Right renal pelvis (tissue), 4 donors: ENCODE data around the gene KISS1R. TPM values are rescaled to one million over a fixed set of nuclear protein-coding genes. Genes with fewer than 3 reads are reported as not detected.

Experiments
- DNase-seq, 4 donors: peaks; one replicate each; pipeline ENCODE4 v3.0.0-alpha.2; 2013; ENCODE audit warnings: low read depth in 4 of 4, low spot score in 3 of 4, missing footprints in 1 of 4
- polyA plus RNA-seq, 4 donors: library from polyadenylated mRNA; unstranded; fragments of 120-200 nt; gene quantifications; one replicate each; pipeline ENCODE4 v1.2.1, GENCODE V29; 2013; ENCODE audit not compliant: insufficient read length in 4 of 4

The KISS1R gene
- polyA plus RNA-seq, 4 donors, result 0.38 to 1.6 (median 0.61) TPM

DNA sequence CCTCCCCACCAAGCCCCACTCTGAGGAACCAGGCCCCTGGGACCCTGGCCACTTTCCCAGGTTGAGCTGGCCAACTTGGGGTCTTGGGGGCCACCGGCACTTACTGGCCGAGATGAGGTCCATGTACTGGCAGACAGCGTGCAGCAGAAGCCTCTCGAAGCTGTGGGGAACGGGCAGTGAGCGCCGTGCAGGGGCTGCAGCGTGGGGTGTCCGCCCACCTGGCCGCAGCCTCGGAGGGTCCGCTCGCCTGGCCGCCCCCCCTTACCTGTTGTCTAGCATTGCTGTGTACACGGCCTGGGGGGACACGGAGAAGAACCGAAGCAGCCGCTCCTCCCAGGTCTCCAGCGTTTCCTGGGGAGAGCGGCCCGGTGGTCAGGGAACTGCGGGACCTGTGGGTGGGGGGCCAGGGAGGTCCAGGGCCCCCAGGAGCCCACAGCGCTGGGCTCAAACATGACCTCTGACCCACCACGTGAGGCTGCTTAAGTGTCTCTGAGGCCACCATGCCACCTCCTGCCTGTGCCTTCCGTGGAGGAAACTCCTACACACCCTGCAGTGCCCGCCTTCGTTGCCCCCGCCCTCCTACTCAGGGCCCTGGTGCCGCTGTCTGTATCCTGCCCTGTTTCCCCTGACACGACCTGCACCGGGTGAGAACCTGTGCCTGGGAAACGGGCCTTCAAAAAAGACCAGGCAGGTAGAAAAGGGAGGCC is 17.6 kb upstream of the KISS1R start:
- DNase-seq, result no peak

DNA sequence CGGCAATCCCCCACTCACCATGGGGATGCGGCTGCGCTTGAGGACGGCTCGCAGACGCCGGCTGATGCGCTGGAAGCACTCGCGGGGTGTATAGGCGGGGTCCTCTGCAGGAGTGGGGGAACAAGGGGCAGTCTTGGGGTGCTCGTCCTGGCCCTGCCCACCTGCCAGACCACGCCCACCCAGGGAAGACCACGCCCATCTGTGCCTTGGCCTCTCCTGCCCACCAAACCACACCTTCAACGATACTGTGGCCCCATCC is 17.2 kb upstream of the KISS1R start:
- no peak for DNase-seq

DNA sequence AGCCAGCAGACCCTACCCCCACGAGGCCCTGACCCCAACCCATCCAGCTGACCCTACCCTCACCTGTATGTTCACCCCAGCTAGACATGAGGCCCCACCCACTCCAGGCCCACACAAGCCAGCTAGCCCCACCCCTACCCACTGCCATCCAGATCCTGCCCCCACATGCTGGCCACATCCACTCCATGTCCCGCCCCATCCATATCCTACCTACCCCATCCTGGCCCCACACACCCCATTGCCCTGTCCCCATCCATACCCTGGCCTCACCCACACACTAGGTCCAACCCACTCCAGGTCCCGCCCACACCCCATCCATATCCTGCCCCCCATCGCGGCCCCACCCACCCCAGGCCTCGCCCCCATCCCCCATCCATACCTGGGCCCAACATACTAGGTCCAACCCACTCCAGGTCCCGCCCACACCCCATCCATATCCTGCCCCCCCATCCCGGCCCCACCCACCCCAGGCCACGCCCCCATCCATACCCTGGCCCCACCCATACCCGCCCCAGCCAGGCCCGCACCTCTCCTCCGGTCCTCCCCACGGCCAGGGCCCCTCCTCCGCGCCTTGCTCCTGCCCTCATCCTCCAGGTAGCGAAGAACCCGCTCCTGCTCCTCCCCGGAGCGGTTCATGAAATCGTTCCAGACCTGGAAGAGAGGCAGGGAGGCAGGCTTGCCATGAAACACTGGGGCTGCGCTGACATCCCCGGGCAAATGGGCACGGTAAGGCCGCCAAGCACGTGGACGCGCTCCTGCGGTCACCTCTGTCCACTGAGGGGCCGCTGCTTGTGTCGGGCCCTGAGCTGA is 16.6 kb upstream of the KISS1R start:
- no peak for DNase-seq

DNA sequence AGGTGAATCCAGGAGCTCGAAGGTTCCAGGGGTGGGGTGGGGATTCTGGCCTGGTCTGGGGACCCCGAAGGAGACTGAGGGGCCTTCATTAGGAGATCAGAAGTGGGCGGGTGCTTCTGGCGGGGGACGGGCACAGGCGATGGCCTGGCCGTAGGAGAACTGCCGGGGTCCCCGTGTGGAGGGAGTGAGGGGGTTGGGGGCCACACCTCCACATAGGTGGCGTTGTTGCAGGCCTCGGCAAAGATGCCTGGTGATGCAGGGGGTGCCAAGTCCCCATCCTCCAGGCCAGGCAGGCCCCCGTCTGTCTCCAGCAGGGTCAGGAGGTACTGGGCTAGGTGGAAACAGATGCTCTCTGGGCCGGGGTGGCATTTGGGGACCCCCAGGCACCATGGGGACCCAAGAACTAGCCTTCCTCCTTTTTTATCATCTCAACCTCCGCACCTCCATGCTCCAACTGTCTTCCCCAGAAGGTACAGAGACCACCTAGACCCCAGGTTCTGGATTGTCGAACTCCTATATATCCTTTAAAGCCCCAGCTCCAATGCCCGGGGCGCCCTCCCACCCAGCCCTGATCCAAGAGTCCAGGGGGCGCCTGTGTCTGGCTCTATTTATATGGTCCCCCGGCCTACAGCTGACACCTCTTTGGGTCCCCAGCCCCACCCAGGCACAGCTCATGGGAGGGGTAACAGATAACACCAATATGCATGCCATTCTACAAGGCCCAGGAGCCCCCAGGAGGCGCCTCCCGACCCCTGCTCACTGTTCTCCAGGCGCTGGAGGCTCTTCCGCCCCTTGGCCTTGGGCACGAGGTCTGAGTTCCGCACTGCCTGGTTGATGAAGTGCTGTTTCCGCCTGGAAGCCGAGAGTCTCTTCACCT is 15.7 kb upstream of the KISS1R start:
- DNase-seq, result no peak

DNA sequence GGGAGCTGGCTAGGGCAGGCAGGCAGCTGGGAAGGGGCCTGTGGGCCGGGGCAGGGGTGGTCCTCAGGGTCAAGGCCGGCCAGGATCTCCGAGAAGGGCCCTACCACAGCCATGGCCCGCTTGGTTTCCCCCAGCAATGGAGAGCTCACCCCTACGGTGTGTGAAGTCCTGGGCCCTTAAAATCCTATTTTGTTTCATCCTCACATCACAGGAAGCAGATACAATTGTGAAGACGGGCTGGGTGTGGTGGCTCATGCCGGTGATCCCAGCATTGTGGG is 15.1 kb upstream of the KISS1R start:
- no peak for DNase-seq

DNA sequence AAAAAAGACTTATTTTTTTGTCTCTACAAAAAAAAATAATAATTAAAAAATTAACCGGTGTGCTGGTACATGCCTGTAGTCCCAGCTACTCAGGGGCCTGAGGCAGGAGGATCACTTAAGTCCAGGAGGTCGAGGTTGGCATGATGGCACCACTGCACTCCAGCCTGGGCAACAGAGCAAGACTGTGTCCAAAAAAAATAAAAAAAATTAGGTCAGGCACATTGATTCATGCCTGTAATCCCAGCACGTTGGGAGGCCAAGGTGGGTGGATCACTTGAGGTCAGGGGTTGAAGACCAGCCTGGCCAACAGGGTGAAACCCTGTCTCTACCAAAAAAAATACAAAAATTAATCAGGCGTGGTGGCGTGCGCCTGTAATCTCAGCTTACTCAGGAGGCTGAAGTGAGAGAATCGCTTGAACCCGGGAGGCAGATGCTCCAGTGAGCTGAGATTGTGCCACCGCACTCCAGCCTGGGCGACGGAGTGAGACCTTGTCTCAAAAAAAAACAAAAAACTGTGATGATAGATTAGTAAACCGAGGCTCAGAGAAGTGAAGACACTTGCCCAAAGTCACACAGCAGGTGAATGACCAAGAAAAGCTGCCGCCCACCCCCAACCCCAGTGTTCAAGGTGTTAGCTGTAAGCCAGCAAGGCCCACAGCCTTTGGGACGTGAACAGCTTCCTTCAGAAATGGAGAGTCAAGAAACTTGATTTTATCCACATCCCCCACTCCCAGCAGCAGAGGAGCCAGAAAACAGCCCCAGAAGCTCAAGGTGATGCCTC is 14.5 kb upstream of the KISS1R start:
- DNase-seq, result no peak

DNA sequence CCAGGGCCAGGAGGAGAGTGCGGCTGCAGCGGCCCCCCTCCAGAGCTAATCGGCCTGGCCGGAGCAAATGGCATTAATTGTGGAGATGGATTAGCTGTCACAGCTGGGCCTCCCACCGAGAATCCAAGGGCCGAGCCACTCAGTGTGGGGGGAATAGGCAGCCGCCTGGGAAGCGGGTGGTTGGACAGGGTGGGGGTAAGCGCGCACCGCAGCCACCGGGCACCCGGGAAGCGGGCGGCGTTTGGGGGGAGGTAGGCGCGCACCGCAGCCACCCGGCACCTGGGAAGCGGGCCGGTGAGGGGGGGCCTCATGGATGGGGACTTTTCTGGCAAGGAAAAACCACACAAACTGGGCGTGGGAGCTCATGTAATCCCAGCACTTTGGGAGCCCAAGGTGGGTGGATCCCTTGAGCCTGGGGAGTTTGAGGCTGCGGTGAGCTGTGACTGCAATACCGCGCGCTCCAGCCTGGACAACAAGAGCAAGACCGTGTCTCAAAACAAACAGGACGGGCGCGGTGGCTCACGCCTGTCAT is 13.8 kb upstream of the KISS1R start:
- no peak for DNase-seq

DNA sequence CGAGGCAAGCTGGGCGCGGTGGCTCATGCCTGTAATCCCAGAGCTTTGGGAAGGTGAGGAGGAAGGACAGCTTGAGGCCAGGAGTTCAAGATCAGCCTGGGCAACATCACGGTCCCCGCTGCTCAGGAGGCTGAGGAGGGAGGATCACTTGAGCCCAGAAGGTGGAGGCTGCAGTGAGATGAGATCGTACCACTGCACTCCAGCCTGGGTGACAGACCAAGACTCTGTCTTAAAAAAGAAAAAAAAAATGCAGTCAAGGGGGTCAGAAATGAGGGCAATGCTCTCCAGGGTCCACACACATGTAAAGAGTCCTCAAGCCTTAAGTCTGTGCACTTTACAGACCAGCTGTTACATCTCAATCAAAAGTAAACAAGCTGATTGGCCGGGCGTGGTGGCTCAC is 12.6 kb upstream of the KISS1R start:
- DNase-seq, result no peak

DNA sequence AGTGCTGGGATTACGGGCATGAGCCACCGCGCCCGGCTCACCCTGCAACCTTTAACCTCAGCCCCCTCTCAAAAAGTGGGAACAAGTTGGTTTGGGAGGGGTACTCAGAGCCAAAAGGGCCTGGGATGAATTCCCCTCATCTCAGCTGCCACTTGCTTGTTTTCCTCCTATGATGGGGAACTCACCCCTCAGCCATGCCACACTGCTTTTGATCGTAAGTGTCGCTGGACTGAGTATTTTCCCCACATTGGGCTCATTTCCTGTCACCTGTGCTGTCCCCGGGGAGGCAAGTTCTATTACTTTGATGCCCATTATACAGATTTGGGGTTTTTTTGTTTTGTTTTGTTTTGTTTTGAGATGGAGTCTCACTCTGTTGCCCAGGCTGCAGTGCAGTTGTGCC is 10.7 kb upstream of the KISS1R start:
- DNase-seq, result no peak

DNA sequence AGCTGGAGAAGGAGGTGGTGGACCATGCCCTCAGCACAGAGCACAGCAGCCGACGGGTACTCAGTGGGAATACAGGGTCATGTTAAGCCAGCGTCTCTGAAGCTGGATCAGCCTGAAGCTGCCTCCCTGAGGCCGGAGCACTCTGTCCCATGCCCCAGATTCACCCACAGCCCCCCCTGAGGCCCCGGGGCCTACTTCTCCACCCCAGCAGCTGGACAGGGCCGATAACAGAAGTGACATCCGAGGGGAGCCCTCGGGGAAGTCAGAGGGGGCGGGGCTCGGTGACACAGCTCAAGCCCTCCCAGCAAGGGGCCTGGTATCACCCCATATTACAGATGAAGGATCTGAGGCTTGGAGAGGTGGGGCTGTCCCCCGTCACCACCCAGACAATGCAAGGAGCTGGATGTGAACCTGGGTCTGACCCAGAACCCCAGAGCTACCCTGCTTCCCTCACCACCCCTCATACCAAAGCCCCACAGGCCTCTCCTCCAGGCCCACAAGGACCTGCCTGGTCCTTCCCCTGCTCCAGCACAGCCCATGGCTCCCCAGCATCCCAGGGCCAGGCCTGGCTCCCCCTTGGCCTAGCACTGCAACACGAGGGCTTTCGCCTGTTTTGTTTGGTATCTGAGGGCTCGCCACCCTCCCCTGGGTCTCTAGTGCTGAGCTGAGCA is 9.8 kb upstream of the KISS1R start:
- DNase-seq, result no peak

DNA sequence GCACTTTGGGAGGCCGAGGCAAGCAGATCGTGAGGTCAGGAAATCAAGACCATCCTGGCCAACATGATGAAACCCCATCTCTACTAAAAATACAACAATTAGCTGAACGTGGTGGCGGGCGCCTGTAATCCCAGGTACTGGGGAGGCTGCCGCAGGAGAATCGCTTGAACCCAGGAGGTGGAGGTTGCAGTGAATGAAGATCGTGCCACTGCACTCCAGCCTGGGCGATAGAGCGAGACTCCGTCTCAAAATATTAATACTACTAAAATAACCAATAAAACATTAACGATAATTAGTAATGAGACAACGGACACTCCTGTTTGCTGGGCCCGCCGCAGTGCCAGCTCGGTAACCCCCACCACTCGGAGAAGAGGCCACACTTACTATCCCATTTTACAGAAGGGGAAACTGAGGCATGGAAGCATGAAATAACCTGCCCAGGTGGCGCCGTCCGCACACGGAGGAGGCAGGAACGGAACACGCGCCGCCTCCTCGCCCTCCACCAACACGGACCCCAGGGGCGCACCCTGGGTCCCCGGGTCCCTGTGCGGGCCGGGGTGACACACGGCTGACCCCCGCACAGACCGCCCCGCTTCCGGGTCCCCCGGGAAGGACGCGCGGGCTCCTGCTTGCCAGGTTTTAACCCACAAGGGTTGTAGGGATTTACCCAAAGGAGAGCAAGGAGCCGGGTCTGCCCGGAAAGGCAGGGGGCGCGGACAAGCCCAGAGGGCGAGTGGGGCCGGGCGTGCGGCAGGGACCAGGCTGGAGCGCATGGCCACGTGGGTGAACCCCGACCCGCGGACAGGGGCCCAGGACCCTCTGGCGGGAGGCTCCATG is 5.7 kb upstream of the KISS1R start:
- DNase-seq, result no peak

DNA sequence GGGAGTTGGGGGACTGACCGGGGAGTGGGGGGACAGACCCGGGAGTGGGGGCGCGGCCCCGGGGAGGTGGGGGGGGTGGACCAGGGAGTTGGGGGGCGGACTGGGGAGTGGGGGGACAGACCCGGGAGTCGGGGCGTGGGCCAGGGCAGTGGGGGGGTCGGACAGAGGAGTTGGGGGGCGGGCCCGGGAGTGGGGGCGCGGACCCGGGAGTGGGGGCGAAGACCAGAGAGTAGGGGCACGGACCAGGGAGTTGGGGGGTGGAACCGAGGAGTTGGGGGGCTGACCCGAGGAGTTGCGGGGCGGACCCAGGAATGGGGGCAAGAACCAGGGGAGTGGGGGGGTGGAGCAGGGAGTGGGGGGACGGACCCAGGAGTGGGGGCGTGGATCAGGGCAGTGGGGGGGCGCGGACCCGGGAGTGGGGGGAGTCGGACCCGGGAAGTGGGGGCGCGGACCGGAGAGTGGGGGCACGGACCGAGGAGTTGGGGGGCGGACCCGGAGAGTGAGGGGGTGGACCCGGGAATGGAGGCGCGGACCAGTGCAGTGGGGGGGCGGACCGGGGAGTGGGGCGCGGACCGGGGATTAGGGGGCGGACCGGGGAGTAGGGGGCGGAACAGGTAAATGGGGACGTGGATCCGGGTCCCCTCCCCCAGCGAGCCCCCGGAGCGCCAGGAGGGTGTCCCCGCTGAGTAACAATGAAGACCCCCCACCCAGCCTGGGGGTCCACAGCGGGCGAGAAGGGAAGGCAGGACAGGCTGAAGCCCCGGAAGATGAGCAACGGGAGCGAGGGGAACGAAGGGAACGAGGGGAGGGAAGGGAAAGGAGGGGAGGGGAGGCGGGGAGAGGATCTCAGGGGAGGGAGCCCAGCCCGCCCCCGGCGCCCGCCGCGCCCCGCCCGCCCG is 4.7 kb upstream of the KISS1R start:
- DNase-seq, result no peak

DNA sequence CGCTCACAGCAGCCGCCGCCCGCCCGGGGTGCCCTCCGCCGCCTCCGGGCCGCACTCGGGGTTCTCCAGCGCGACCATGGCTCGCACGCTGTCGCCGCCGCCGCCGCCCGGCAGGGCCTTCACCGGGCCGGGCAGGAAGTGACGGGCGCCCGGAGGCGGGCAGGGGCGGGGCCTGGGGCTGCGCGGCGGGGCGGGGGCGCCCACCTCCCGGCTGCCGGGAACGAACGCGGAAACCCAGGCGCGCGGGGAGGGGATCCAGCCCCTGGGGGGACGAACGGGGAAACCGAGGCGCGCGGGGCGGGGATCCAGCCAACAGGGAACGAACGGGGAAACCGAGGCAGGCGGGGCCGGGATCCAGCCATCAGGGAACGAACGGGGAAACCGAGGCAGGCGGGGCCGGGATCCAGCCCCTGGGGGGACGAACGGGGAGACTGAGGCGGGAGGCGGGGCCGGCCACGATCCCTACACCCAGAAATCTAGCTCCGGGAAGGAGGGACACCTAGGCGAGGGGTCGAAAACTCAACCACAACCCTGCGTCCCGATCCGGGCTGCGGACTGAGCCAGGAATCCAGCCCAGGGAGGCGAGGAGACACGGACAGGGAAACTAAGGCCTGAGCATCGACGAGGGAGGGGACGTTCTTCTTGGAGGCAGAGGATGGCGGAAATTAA is 3.9 kb upstream of the KISS1R start, which contains the start of gene R3HDM4:
TSS of gene R3HDM4 (minus strand) at position 140 of the 669 bp plus-strand sequence. CDS start at position 78, 62 bp downstream.
- no peak for DNase-seq

DNA sequence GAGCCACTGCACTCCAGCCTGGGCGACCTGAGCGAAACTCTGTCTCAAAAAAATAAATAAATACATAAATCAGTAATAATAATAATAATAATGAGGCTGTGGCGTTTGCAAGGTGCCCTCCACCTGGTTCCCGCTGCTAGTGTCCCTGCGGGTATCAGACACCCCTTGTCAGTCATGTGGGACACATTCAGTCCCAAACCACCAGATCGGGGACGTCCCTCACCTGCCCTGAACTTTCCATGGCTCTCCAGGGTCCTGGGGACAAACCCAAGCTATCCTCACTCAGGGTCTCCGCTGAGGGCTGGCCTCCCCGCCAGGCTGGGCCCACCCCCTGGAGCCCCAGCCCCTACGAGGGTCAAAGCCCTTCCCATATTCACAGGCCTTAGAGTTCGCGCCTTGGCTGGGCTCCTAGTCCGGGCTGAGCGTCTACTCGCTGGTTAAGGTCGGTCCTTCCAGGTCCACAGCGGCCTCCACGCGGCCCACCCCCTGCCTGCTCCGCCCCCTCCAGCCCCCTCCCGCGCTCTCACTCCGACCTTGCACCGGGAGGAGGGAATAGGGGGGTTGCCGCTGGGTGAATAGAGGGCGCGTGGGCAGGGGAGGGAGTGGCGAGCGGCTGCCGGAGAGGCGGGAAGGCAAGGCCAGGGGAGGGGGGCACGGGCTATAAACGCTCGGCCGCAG is 349 bp upstream of the KISS1R start:
- no peak for DNase-seq

DNA sequence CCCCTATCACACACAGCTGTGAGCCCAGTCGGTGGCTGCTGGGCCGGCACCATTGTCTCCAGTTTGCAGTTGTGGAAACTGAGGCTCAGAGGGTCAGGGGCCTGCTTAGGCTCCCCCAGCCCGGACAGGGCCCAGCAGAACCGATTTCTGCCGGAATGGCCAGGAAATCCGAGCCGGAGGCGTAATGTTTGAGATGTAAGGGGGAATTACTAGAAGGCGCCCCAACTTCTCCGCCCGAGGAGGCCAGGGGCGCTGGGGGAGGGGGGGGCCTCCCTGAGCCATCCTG is 962 bp downstream of the KISS1R start:
- no peak for DNase-seq

DNA sequence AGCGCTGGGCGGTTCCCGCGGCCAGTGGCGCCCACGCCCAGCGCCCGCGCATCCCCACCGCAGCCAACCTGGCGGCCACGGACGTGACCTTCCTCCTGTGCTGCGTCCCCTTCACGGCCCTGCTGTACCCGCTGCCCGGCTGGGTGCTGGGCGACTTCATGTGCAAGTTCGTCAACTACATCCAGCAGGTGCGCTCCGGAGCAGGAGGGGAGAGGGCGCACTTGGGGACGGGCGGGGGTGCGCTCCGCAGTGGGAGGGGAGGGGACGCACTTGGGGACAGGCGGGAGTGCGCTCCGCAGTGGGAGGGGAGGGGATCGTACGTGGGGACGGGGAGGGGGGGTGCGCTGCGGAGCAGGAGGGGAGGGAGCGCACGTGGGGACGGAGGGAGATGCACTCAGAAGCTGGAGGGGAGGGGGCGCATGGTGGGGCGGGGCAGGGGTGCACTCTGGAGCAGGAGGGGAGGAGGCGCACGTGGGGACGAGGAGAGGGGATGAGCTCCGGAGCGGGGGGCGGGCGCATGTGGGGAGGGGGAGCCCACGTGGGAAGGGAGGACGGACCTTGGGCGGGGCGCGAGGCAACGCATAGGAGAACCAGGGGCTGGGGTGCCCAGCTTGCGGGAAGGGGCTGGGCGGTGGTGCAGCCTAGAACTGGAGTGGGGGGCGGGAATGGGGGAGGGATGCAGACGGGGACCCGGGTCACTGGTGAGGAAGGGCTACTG is 1.5 kb downstream of the KISS1R start:
- DNase-seq, result no peak
